H9 (cell line): ENCODE data around the gene TIPARP. TPM values are rescaled to one million over a fixed set of nuclear protein-coding genes. Genes with fewer than 3 reads are reported as not detected.

Experiments used
- DNase-seq: peaks from one replicate; pipeline ENCODE4 v3.0.0-alpha.2; 2017
- H2AFZ ChIP-seq: one replicate; pipeline ENCODE4 v1.6.1; 2013; ENCODE audit warnings: mild to moderate bottlenecking, low read length, control low read depth, moderate library complexity
- H2AK5ac ChIP-seq: 2 replicates; pipeline ENCODE4 v1.6.1; 2013; ENCODE audit warnings: low read length, control low read depth, mixed read lengths; ENCODE audit not compliant: insufficient read length
- H2BK120ac ChIP-seq: one replicate; pipeline ENCODE4 v1.6.1; 2013; ENCODE audit warnings: low read depth, mild to moderate bottlenecking, low read length, control low read depth, inconsistent platforms; ENCODE audit not compliant: poor library complexity, severe bottlenecking
- H2BK12ac ChIP-seq: 2 replicates; pipeline ENCODE4 v1.6.1; 2013; ENCODE audit warnings: low read length, control low read depth, mixed read lengths, low read depth; ENCODE audit not compliant: insufficient read length
- H2BK15ac ChIP-seq: 2 replicates; pipeline ENCODE4 v1.6.1; 2013; ENCODE audit warnings: low read depth, low read length, control low read depth
- H2BK20ac ChIP-seq: one replicate; pipeline ENCODE4 v1.6.1; 2013; ENCODE audit warnings: low read depth, mild to moderate bottlenecking, low read length, control low read depth, inconsistent platforms; ENCODE audit not compliant: poor library complexity, severe bottlenecking
- H2BK5ac ChIP-seq: 2 replicates; pipeline ENCODE4 v1.6.1; 2013; ENCODE audit warnings: low read length, control low read depth, mixed read lengths; ENCODE audit not compliant: insufficient read length
- H3K14ac ChIP-seq: 2 replicates; pipeline ENCODE4 v1.6.1; 2013; ENCODE audit warnings: low read length, control low read depth; ENCODE audit not compliant: insufficient read depth
- H3K18ac ChIP-seq: 2 replicates; pipeline ENCODE4 v1.6.1; 2013; ENCODE audit warnings: low read depth, mild to moderate bottlenecking, mixed read lengths, low read length, control low read depth; ENCODE audit not compliant: insufficient read length
- H3K23ac ChIP-seq: 2 replicates; pipeline ENCODE4 v1.6.1; 2013; ENCODE audit warnings: low read length, control low read depth, mixed read lengths, low read depth; ENCODE audit not compliant: insufficient read length
- H3K23me2 ChIP-seq: 2 replicates; pipeline ENCODE4 v1.6.1; 2013; ENCODE audit warnings: low read depth, mild to moderate bottlenecking, mixed read lengths, low read length, control low read depth; ENCODE audit not compliant: insufficient read length, poor library complexity, severe bottlenecking
- H3K27ac ChIP-seq: 2 replicates; pipeline ENCODE4 v1.5.1; 2013; ENCODE audit warnings: low read length, control low read depth, mixed read lengths, low read depth; ENCODE audit not compliant: insufficient read length
- H3K27me3 ChIP-seq: 2 replicates; pipeline ENCODE4 v1.6.1; 2013; ENCODE audit warnings: low read length, control low read depth, inconsistent platforms; ENCODE audit not compliant: insufficient read depth
- H3K4ac ChIP-seq: 2 replicates; pipeline ENCODE4 v1.6.1; 2013; ENCODE audit warnings: low read depth, mild to moderate bottlenecking, control low read depth, inconsistent platforms, low read length, moderate library complexity
- H3K4me1 ChIP-seq: 2 replicates; pipeline ENCODE4 v1.6.1; 2013; ENCODE audit warnings: low read length, control low read depth, inconsistent platforms; ENCODE audit not compliant: insufficient read depth
- H3K4me2 ChIP-seq: 2 replicates; pipeline ENCODE4 v1.6.1; 2013; ENCODE audit warnings: low read length, control low read depth, mixed read lengths; ENCODE audit not compliant: insufficient read length, insufficient read depth
- H3K56ac ChIP-seq: 2 replicates; pipeline ENCODE4 v1.6.1; 2013; ENCODE audit warnings: low read depth, mild to moderate bottlenecking, mixed read lengths, low read length, control low read depth; ENCODE audit not compliant: insufficient read length
- H3K79me1 ChIP-seq: 2 replicates; pipeline ENCODE4 v1.6.1; 2013; ENCODE audit warnings: low read depth, mild to moderate bottlenecking, moderate library complexity, low read length, control low read depth, inconsistent platforms; ENCODE audit not compliant: insufficient read depth, poor library complexity, severe bottlenecking
- H3K79me2 ChIP-seq: 2 replicates; pipeline ENCODE4 v1.6.1; 2013; ENCODE audit warnings: low read length, control low read depth, inconsistent platforms; ENCODE audit not compliant: insufficient read depth
- H3K9ac ChIP-seq: 2 replicates; pipeline ENCODE4 v1.6.1; 2013; ENCODE audit warnings: low read length, control low read depth, mixed read lengths; ENCODE audit not compliant: insufficient read length; ENCODE audit errors: extremely low read depth
- H3K9me3 ChIP-seq: one replicate; pipeline ENCODE4 v1.6.1; 2013; ENCODE audit warnings: low read depth, low read length, inconsistent platforms; ENCODE audit not compliant: control insufficient read depth
- H3T11ph ChIP-seq: one replicate; pipeline ENCODE4 v1.6.1; 2013; ENCODE audit warnings: mild to moderate bottlenecking, low read length, control low read depth, inconsistent platforms
- H4K20me1 ChIP-seq: one replicate; pipeline ENCODE4 v1.6.1; 2013; ENCODE audit not compliant: control insufficient read depth, insufficient read length, insufficient read depth
- H4K5ac ChIP-seq: 2 replicates; pipeline ENCODE4 v1.6.1; 2013; ENCODE audit warnings: low read depth, mild to moderate bottlenecking, mixed read lengths, low read length, control low read depth; ENCODE audit not compliant: insufficient read length
- H4K8ac ChIP-seq: replicated peaks from 2 replicates; pipeline ENCODE4 v1.6.1; 2013; ENCODE audit warnings: low read length, control low read depth, mixed read lengths, low read depth; ENCODE audit not compliant: insufficient read length
- H4K91ac ChIP-seq: 2 replicates; pipeline ENCODE4 v1.6.1; 2013; ENCODE audit warnings: low read depth, mild to moderate bottlenecking, moderate library complexity, mixed read lengths, low read length, control low read depth; ENCODE audit not compliant: insufficient read length
- H3K27ac Mint-ChIP-seq, 3 experiments: 2 replicates in 2 of 3; 3 replicates in 1 of 3; pipeline ENCODE4 v1.8.0; 2020 to 2021; ENCODE audit warnings: mixed read lengths in 3 of 3, mild to moderate bottlenecking in 1 of 3, moderate library complexity in 1 of 3
- H3K27me3 Mint-ChIP-seq: 2 replicates; pipeline ENCODE4 v1.8.0; 2021; ENCODE audit warnings: low read depth, mild to moderate bottlenecking, moderate library complexity, mixed read lengths
- H3K36me3 Mint-ChIP-seq, 3 experiments: 2 replicates in 2 of 3; 3 replicates in 1 of 3; pipeline ENCODE4 v1.8.0; 2020 to 2021; ENCODE audit warnings: low read depth in 3 of 3, mixed read lengths in 3 of 3; ENCODE audit not compliant: insufficient read depth in 1 of 3
- H3K4me1 Mint-ChIP-seq, 2 experiments: 2 replicates each; pipeline ENCODE4 v1.8.0; 2020; ENCODE audit warnings: mixed read lengths in 2 of 2
- H3K4me3 Mint-ChIP-seq, 2 experiments: 2 replicates in 1 of 2; 3 replicates in 1 of 2; pipeline ENCODE4 v1.8.0; 2020 to 2021; ENCODE audit warnings: mild to moderate bottlenecking in 2 of 2, mixed read lengths in 2 of 2, moderate library complexity in 1 of 2
- H3K9me3 Mint-ChIP-seq, 2 experiments: 2 replicates in 1 of 2; 3 replicates in 1 of 2; pipeline ENCODE4 v1.8.0; 2020; ENCODE audit warnings: mild to moderate bottlenecking in 2 of 2, mixed read lengths in 2 of 2, moderate library complexity in 1 of 2
- WGBS: extraction: QIAGEN DNeasy Blood & Tissue Kit; methylation state at CpG from one replicate; pipeline ENCODE4 v1.1.7; 2013; ENCODE audit warnings: missing lambda C conversion rate, low lambda C conversion rate, mixed read lengths; ENCODE audit not compliant: insufficient read length; ENCODE audit errors: extremely low coverage; 5-methylcytosine and 5-hydroxymethylcytosine counted together
- total RNA-seq: library from RNA; stranded (reverse); gene quantifications from 2 replicates; pipeline ENCODE4 v1.2.1, GENCODE V29; 2021
- TF ChIP-seq, protein P1 (sequence below): fragments of 200-600 bp; sonication (generic); conservative IDR thresholded peaks from 3 replicates; pipeline ENCODE4 v1.8.0; 2021; ENCODE audit warnings: antibody characterized with exemption, mild to moderate bottlenecking

TIPARP gene
- total RNA-seq, 1 experiment from 2014 or later = 5.9 TPM

DNA sequence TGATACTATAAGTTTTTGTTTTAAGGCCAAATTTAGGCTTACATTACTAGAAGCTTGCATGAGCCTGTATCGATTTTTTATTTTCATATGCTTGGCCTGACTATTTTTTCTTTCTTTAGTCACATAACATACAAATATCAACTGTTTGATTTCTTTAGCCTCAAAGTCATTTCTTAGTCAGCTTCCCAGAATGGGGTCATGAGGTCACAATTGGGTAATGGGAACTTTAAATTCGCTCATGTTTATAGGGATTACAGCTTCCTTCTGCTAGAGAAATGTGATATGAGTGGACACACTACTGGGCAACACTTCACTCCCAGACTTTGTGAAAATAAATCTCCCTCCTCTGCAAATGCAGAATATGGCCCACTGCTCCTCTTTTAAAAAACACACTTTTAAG is 9.1 kb upstream of the TIPARP start:
- H3K9me3 ChIP-seq = no peaks in the 10 kb centered on the region
- no peak overlapping the region for H2AK5ac ChIP-seq
- no peak overlapping the region for H2BK15ac ChIP-seq
- no peaks in the 10 kb centered on the region for H3K27me3 ChIP-seq
- TF ChIP-seq, protein P1, sequence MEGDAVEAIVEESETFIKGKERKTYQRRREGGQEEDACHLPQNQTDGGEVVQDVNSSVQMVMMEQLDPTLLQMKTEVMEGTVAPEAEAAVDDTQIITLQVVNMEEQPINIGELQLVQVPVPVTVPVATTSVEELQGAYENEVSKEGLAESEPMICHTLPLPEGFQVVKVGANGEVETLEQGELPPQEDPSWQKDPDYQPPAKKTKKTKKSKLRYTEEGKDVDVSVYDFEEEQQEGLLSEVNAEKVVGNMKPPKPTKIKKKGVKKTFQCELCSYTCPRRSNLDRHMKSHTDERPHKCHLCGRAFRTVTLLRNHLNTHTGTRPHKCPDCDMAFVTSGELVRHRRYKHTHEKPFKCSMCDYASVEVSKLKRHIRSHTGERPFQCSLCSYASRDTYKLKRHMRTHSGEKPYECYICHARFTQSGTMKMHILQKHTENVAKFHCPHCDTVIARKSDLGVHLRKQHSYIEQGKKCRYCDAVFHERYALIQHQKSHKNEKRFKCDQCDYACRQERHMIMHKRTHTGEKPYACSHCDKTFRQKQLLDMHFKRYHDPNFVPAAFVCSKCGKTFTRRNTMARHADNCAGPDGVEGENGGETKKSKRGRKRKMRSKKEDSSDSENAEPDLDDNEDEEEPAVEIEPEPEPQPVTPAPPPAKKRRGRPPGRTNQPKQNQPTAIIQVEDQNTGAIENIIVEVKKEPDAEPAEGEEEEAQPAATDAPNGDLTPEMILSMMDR = no peak
- H4K20me1 ChIP-seq = no peaks in the 10 kb centered on the region
- no peak overlapping the region for H2BK120ac ChIP-seq
- no peak overlapping the region for H3K23ac ChIP-seq
- WGBS = no CpG with 5 or more reads among the region's 2 CpGs
- H4K5ac ChIP-seq = no peak overlapping the region
- no peak overlapping the region for H2BK12ac ChIP-seq
- H4K91ac ChIP-seq = no peak overlapping the region
- no peak overlapping the region for H2BK5ac ChIP-seq
- no peaks in the 10 kb centered on the region for H3K79me2 ChIP-seq
- H3K23me2 ChIP-seq = no peaks in the 10 kb centered on the region
- H3K4me2 ChIP-seq = no peak overlapping the region
- H3K4ac ChIP-seq = no peak overlapping the region
- no peak overlapping the region for H3K27ac ChIP-seq
- no peak overlapping the region for H3K18ac ChIP-seq
- no peak overlapping the region for H3K9ac ChIP-seq
- no peak overlapping the region for H2BK20ac ChIP-seq
- peaks cover 6% of the 10 kb centered on the region; the same call in 1 of the 2 replicates for H3K4me1 ChIP-seq
- no peaks in the 10 kb centered on the region for H3K79me1 ChIP-seq
- H3T11ph ChIP-seq = no peak overlapping the region
- H2AFZ ChIP-seq = no peak overlapping the region
- H3K9me3 Mint-ChIP-seq = no peaks in the 10 kb centered on the region
- H3K27me3 Mint-ChIP-seq = no peaks in the 10 kb centered on the region
- H3K27ac Mint-ChIP-seq = no peak overlapping the region
- H3K56ac ChIP-seq = no peak overlapping the region
- H3K4me1 Mint-ChIP-seq = peaks cover 13 to 20% of the 10 kb centered on the region in 2 experiments
- no peak for DNase-seq
- H3K36me3 Mint-ChIP-seq = no peaks in the 10 kb centered on the region
- no peak overlapping the region for H3K4me3 Mint-ChIP-seq
- H4K8ac ChIP-seq = no peak overlapping the region
- no peak overlapping the region for H3K14ac ChIP-seq
